Pancreas (tissue), 10 donors: ENCODE data around the gene SLC35G6. TPM values are rescaled to one million over a fixed set of nuclear protein-coding genes. Genes with fewer than 3 reads are reported as not detected.
A peak's percentile ranks its signal among the peaks of the same experiment; 100 is the strongest.

Source experiments
- ATAC-seq, 4 donors: fragments of 200-7000 bp; cut with Tn5 transposase; one replicate each; pipeline versions ENCODE4 v1.8.0 to v1.9.1; 2020; ENCODE audit warnings: mild to moderate bottlenecking in 4 of 4, moderate library complexity in 4 of 4
- DNase-seq, 6 donors: peaks; one replicate each; pipeline ENCODE4 v3.0.0-alpha.2; 2020
- FAIRE-seq: peaks from 2 replicates; lab custom pipeline; 2012; peaks lifted over from hg19 to GRCh38; lab: Jason Lieb, UNC
- H3K27ac ChIP-seq, 4 donors: fragments of 200-600 bp; sonication (generic); 1 replicate in 3 of 4; 2 replicates in 1 of 4; pipeline versions ENCODE4 v1.5.0 to v1.8.0; 2020
- H3K27me3 ChIP-seq, 4 donors: fragments of 200-600 bp; one replicate each; pipeline ENCODE4 v1.8.0; 2021
- H3K36me3 ChIP-seq, 3 donors: fragments of 200-600 bp; sonication (generic) in 1 of 3; one replicate each; pipeline versions ENCODE4 v1.5.0 to v1.8.0; 2020 to 2021
- H3K4me1 ChIP-seq, 3 donors: fragments of 200-600 bp; one replicate each; pipeline ENCODE4 v1.8.0; 2021
- H3K4me3 ChIP-seq, 4 donors: fragments of 200-600 bp; sonication (generic) in 2 of 4; one replicate each; pipeline versions ENCODE4 v1.5.0 to v1.8.0; 2020 to 2021
- H3K9me3 ChIP-seq, 4 donors: fragments of 200-600 bp; one replicate each; pipeline ENCODE4 v1.8.0; 2021
- CTCF ChIP-seq, 4 donors: fragments of 200-600 bp; sonication (generic) in 3 of 4; IDR thresholded peaks; one replicate each; pipeline versions ENCODE4 v1.5.0 to v1.8.0; 2021; ENCODE audit warnings: antibody characterized with exemption in 4 of 4
- WGBS, 2 donors: extraction: QIAGEN DNeasy Blood & Tissue Kit; methylation state at CpG; one replicate each; pipeline ENCODE4 v1.1.7; 2013; 5-methylcytosine and 5-hydroxymethylcytosine counted together
- intact Hi-C, 3 donors: fragments of 100-400 bp; cut with DNase I; formaldehyde crosslinking; loops; one replicate each; pipeline versions ENCODE4 v1.11.1 to v1.14.2; 2022
- polyA plus RNA-seq, 2 donors: library from polyadenylated mRNA; stranded (reverse); fragments of 200-250 nt; gene quantifications; one replicate each; pipeline ENCODE4 v1.2.3, GENCODE V29; 2013
- total RNA-seq, 6 donors: library from RNA; stranded (reverse); fragmentation: NEBNext Ultra II Directional in 4 of 6; extraction: Animal tissue kit (Norgen Biotek cat#: 25700) in 4 of 6; gene quantifications; one replicate each; pipeline versions ENCODE4 v1.2.1 to v1.2.4, GENCODE V29; 2021 to 2023
- donor health status: healthy with polysubstance abuse.
- donor health status: DM: no; HTN: no; CAD: no; lungs with moderate emphysema.
- donor health status: DM: no; HTN: no; CAD: no.
- donor health status: control.
- donor health status: control.
- donor health status: Bipolar disorder and iron deficiency.
- donor health status: DM: yes; HTN: yes; CAD: no.
- donor health status: DM: no; HTN: no; CAD: no.
- donor health status: DM: no; HTN: no; CAD: no.
- donor health status: DM: yes; HTN: yes; CAD: no.

Gene SLC35G6
- total and polyA plus RNA-seq, 8 donors: 0.08 TPM; not detected in 7

- DNase-seq: peak in 2 of 6 donors; percentile 1 to 3
- FAIRE-seq: no peak
- intact Hi-C loops: no loop called here
- H3K27me3 ChIP-seq: no peaks in the 10 kb centered on the region
- H3K4me3 ChIP-seq: no peak overlapping the region
- H3K4me1 ChIP-seq: peaks cover 18 to 39% (median 27%) of the 10 kb centered on the region in 3 donors
- TF ChIP-seq CTCF (IDR thresholded peaks at IDR 0.05): no peak
- WGBS, 2 donors: 71 to 74% methylated on average over 8 of the region's 8 CpGs
- H3K9me3 ChIP-seq: no peaks in the 10 kb centered on the region
- H3K36me3 ChIP-seq: no peaks in the 10 kb centered on the region
- no peak overlapping the region for H3K27ac ChIP-seq
- ATAC-seq: no peak
Measured at GRCh38 chr17:7490144-7490543, 8.9 kb downstream of the SLC35G6 start.

GRCh38 chr17:7491583-7491982 lies 10.3 kb downstream of the SLC35G6 start:
- ATAC-seq (peak in 2 of 4 donors; percentile 23 to 28), FAIRE-seq (no peak), DNase-seq (no peak)
- WGBS, 2 donors: 93% methylated on average over 1 of the region's 1 CpG
- Histone ChIP-seq H3K27ac (no peak overlapping the region), H3K36me3 (peaks cover 0 to 4% (median 3%) of the 10 kb centered on the region in 3 donors), H3K9me3 (no peaks in the 10 kb centered on the region), H3K4me3 (no peak overlapping the region), H3K27me3 (no peaks in the 10 kb centered on the region), H3K4me1 (peaks cover 14 to 28% (median 18%) of the 10 kb centered on the region in 3 donors)
- intact Hi-C loops: no loop called here
- no peak for TF ChIP-seq CTCF (IDR thresholded peaks at IDR 0.05)

- Histone ChIP-seq H3K4me3 (no peak overlapping the region), H3K4me1 (peaks cover 0 to 11% (median 4%) of the 10 kb centered on the region in 3 donors), H3K36me3 (peaks cover 0 to 26% (median 25%) of the 10 kb centered on the region in 3 donors), H3K27ac (no peak overlapping the region), H3K9me3 (no peaks in the 10 kb centered on the region), H3K27me3 (no peaks in the 10 kb centered on the region)
- no peak for DNase-seq
- no peak for ATAC-seq
- intact Hi-C loops: no loop called here
- 88 to 90% methylated on average over 3 of the region's 3 CpGs for WGBS, 2 donors
- TF ChIP-seq CTCF (IDR thresholded peaks at IDR 0.05): no peak
- FAIRE-seq: no peak
Measured at GRCh38 chr17:7493941-7494340, 12.7 kb downstream of the SLC35G6 start.

- Histone ChIP-seq H3K4me3 (no peak overlapping the region), H3K27me3 (no peaks in the 10 kb centered on the region), H3K9me3 (no peaks in the 10 kb centered on the region), H3K4me1 (no peaks in the 10 kb centered on the region), H3K36me3 (peaks cover 0 to 43% (median 42%) of the 10 kb centered on the region in 3 donors), H3K27ac (no peak overlapping the region)
- FAIRE-seq (no peak), DNase-seq (no peak), ATAC-seq (no peak)
- 89% methylated on average over 12 of the region's 12 CpGs for whole genome bisulfite sequencing, 2 donors
- no peak for TF ChIP-seq CTCF (IDR thresholded peaks at IDR 0.05)
- intact Hi-C loops: no loop called here
Measured at GRCh38 chr17:7495906-7496434, 14.7 kb downstream of the SLC35G6 start.

GRCh38 chr17:7496470-7497183 lies 15.4 kb downstream of the SLC35G6 start:
- TF ChIP-seq CTCF (IDR thresholded peaks at IDR 0.05): no peak
- 90 to 91% methylated on average over 20 of the region's 20 CpGs for WGBS, 2 donors
- Histone ChIP-seq H3K27ac (no peak overlapping the region), H3K4me1 (no peaks in the 10 kb centered on the region), H3K27me3 (no peaks in the 10 kb centered on the region), H3K4me3 (no peak overlapping the region), H3K36me3 (peaks cover 2 to 50% (median 49%) of the 10 kb centered on the region in 3 donors), H3K9me3 (no peaks in the 10 kb centered on the region)
- ATAC-seq: no peak
- intact Hi-C loops: no loop called here
- DNase-seq: no peak
- FAIRE-seq: no peak
